Cardiac septum (tissue), 1 donor: Measurements from ENCODE around the gene CCL17. TPM values are rescaled to one million over a fixed set of nuclear protein-coding genes. Genes with fewer than 3 reads are reported as not detected.
A peak's percentile ranks its signal among the peaks of the same experiment; 100 is the strongest.

Source experiments
- DNase-seq: peaks from one replicate; pipeline ENCODE4 v3.0.0-alpha.2; 2020; ENCODE audit warnings: low spot score
- intact Hi-C: fragments of 100-400 bp; cut with DNase I; formaldehyde crosslinking; loops from one replicate; pipeline ENCODE4 v1.14.0; 2022
- total RNA-seq: library from RNA; stranded (reverse); fragmentation: NEBNext Ultra II Directional; extraction: Animal tissue kit (Norgen Biotek cat#: 25700); gene quantifications from one replicate; pipeline ENCODE4 v1.2.1, GENCODE V29; 2021
- donor health status: DM: no; HTN: no; CAD: no.

The CCL17 gene
- total RNA-seq, 1 donor from 2014 or later: not detected

DNA sequence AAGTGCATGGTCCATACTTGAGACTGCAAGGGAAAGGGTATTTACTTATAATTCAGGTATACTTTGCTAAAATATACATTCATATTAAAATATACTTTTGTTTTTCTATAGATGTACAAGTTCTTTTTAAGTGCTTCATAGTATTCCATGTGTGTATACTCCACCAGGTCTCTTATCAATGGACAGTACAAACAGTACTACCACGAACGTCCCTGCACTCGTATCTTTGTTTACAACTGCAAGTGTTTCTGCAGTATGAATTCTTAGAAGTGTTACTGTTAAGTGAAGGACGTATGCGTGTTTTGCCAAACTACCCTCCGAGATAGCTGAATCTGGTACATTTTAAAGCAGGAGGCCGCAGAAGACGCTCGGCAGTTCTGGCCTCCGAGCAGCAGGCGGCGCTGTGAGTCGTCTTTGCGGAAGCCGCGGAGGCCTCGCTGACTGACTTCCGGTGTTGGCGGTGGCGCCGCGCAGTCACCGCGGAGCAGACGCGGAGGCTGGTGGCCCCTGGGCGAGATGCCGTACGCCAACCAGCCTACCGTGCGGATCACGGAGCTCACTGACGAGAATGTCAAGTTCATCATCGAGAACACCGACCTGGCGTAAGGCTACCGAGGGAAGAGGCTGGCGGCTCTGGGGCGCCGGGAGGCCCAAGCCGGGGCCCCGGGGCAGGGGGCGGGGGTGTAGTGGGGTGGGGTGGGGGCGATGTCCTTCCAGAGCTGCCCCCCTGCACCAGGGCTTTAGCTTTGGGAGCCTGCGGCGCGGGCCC is 57.8 kb downstream of the CCL17 start, which contains the start of gene POLR2C:
Gene POLR2C, plus strand, starts transcription at position 471 of the 769 bp plus-strand sequence. Its CDS starts 46 bp downstream, at position 517.
- intact Hi-C loops: loop anchor here (5.0 kb wide), 1 partner anchor 75 kb away; the partner anchor contains the start of gene CCDC102A
- DNase-seq: peak; percentile 95

DNA sequence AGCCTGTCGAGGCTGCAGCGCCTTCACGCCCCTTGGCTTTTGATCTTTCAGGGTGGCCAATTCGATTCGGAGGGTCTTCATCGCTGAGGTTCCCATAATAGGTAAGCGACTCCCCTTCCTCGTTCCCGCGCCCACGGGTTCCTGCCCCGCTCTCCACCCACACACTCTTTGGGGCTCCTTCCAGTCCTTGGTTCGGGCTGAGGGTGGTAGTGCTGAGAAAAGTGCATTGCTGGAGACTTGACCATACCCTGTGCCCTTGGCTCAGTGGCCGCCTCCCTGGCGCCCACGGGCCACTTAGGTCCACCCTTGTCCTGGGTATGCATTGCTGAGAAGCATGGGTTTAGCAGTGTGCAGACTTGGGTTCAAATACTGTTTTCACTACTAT is 58.4 kb downstream of the CCL17 start:
- DNase-seq: no peak
- intact Hi-C loops: loop anchor here (5.0 kb wide), 1 partner anchor 74 kb away; the partner anchor contains the start of gene CCDC102A

DNA sequence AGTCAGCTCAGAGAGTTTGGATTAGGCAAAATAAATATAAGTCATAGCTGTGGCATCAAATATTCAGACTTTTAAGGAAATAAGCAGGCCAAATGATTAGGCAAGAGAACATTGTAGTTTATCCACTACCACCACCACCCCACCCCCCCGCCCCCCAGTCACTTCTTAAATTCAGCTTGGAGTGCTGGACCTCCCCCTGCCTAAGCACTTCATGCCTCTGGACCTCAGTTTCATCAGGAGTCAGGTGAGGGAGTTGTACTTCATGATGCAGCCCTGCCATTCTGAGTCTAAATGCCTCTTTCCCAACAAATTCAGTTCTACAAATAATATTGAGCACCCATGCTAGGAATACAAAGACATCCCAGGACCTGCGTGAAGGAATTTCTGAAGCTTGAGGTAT is 60.0 kb downstream of the CCL17 start:
- intact Hi-C loops: loop anchor here (5.0 kb wide), 1 partner anchor 73 kb away; the partner anchor contains the start of gene CCDC102A
- no peak for DNase-seq

Other genes starting within 250 kb of the CCL17 start
- 58.1 TPM for gene PSME3IP1, start 218.7 kb upstream of the CCL17 start, total RNA-seq
- gene RSPRY1, start 218.4 kb upstream of the CCL17 start, total RNA-seq: 17.1 TPM
- gene ARL2BP, start 159.5 kb upstream of the CCL17 start, total RNA-seq: 41.5 TPM
- gene PLLP, start 120.1 kb upstream of the CCL17 start, total RNA-seq: 1.2 TPM
- gene CCL22, start 46.0 kb upstream of the CCL17 start, total RNA-seq: not detected
- gene CX3CL1, start 32.3 kb upstream of the CCL17 start, total RNA-seq: 8.7 TPM
- gene CIAPIN1, start 42.6 kb downstream of the CCL17 start, total RNA-seq: 60.1 TPM
- 156 TPM for gene COQ9, start 42.7 kb downstream of the CCL17 start, total RNA-seq
- gene POLR2C, start 57.9 kb downstream of the CCL17 start, total RNA-seq: 46.9 TPM
- gene DOK4, start 81.7 kb downstream of the CCL17 start, total RNA-seq: 11.5 TPM
- 5.5 TPM for gene CCDC102A, start 131.8 kb downstream of the CCL17 start, total RNA-seq
- 0.35 TPM for gene ADGRG5, start 137.9 kb downstream of the CCL17 start, total RNA-seq
- gene ADGRG1, start 223.9 kb downstream of the CCL17 start, total RNA-seq: 15.9 TPM